Astrocyte (in vitro differentiated cells and primary cell): ENCODE results near the gene GSK3B.

Experiments used
- CTCF ChIP-seq: IDR thresholded peaks from 2 replicates; pipeline ENCODE4 v1.5.1; 2011; ENCODE audit warnings: low read depth, mild to moderate bottlenecking, inconsistent platforms, low read length, moderate library complexity; ENCODE audit not compliant: insufficient read depth
- EZH2 ChIP-seq: IDR thresholded peaks from 2 replicates; pipeline ENCODE4 v1.6.1; 2012; ENCODE audit warnings: mild to moderate bottlenecking, low read length, inconsistent platforms; ENCODE audit not compliant: insufficient read depth

GRCh38 chr3:120062474-120062873, 31.8 kb downstream of the GSK3B start:
- TF ChIP-seq CTCF (no peak), EZH2 (no peak)
